ENCODE data around the gene MRPL14.
"Not testable (repeated sequence)": the region's sequence is repeated elsewhere in the genome, so short reads cannot be mapped to it uniquely, and the experiment has no call there.

The MRPL14 gene

DNA sequence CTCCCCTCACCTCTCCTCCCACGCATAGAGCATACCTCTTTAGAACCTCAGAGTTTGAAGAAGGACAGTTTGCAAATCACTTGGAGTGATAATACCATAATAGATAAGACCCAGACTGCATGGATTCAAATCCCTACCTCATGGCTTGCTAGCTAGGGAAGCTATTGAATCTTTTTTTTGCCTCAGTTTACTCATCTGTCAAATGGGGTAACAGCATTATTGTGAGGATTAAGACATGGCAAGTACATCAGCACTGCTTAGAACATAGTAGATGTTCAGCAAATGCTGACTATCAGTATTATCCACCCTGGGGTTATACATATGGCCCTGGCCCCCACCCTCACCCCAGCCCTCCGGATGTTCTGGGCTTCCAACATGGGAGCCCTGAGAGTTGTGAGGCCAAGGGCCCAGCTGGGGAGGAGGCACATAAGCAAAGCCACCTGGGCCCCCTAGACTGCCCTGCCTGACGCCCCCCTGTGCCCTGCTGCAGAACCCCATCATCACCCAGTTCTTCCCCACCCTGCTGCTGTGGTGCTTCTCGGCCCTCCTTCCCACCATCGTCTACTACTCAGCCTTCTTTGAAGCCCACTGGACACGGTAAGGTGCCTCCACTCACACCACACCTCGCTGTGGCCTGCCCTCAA lies 22.2 kb upstream of the MRPL14 start:
- no peak for DNase-seq

DNA sequence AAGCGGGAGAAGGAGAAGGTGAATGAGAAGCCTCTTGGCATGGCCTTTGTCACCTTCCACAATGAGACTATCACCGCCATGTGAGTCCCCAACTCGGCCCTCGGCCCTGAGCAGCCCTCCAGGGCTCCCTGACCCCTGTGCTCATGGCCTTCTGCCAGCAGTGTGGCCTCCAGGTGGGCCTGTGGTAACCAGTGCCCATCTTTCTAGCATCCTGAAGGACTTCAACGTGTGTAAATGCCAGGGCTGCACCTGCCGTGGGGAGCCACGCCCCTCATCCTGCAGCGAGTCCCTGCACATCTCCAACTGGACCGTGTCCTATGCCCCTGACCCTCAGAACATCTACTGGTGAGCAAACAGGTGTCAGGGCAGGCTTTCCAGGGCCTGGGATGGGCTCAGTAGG lies 21.1 kb upstream of the MRPL14 start:
- DNase-seq: no peak

DNA sequence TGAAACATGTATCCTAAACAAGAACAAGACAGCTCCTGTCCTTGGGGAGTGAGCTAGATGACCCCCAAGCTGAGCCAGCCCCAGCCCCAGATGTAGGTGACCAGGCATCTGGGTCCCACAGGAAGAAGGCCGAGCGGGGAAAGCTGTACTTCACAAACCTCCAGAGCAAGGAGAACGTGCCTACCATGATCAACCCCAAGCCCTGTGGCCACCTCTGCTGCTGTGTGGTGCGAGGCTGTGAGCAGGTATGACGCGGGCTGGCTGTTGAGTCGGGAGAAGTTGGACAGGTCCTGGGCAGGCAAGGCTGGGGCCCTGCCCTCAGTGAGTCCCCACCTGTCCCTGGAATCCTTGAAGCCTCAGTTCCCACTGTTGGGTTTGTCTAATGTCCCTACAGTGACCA lies 20.0 kb upstream of the MRPL14 start:
- no peak for DNase-seq

DNA sequence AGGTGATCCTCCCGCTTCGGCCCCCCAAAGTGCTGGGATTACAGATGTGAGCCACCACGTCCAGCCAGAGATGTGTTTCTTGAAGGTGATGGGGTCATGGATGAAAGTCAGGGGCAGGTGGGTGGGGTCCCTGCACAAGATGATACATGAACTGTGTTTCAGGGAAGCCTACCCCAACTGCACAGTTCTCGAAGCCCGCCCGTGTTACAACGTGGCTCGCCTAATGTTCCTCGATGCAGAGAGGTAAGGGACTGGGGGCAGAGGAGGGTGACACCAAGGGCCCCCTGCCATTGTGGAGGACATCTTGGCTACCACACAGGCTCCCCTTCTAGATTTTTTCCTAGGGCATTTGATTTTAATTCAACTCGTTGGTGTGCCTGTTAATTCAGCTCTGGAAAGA lies 19.4 kb upstream of the MRPL14 start:
- DNase-seq: no peak

DNA sequence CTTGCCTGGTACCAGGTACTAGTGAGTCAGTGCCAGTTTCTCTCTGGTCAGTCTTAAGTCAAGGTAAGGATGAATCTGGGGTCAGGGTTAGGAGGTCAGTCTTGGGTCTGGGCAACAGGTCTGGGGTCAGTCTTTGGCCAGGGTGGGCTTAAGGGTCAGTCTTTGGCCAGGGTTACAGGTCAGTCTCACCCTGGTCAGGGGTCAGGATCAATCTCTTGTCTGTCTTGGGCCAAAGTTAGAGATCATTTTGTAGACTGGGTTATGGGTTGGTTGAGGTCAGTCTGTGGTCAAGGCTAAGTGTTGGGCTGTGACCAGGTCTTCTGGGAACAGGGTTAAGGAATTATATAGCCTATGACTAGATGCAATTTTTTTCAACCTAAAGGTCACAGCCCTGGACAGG lies 18.6 kb upstream of the MRPL14 start:
- no peak for DNase-seq

DNA sequence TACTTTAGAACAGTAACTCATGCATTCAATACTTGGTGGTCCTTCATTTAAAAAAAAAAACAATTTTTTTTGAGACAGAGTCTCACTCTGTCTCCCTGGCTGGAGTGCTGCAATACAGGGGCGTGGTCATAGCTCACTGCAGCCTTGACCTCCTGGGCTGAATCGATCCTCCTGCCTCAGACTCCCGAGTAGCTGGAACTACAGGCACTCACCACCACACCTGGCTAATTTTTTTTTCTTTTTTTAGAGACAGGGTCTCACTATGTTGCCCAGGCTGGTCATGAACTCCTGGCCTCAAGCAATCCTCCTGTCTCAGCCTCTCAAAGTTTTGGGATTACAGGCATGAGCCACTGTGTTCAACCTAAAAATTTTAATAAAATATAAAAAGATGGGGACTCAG lies 17.3 kb upstream of the MRPL14 start:
- not testable (repeated sequence) for DNase-seq

DNA sequence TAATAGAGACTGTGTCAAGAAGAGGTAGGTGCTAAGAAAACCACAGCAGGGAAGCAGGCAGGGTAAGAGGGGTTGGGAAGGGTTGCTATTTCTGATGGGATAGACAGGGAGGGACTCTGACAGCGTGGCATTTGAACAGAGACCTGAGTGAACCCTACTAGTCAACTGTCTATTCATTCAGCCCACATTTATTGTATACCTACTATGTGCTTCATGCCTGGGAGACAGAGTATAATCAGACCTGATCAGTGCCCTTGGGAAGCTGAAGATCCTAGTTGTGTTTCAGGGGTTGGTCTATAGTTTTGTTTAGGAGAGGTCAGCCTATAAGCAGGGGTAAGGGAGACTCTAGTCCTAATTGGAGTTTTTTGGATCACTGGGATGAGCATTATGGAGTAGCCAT lies 16.5 kb upstream of the MRPL14 start:
- DNase-seq: no peak

DNA sequence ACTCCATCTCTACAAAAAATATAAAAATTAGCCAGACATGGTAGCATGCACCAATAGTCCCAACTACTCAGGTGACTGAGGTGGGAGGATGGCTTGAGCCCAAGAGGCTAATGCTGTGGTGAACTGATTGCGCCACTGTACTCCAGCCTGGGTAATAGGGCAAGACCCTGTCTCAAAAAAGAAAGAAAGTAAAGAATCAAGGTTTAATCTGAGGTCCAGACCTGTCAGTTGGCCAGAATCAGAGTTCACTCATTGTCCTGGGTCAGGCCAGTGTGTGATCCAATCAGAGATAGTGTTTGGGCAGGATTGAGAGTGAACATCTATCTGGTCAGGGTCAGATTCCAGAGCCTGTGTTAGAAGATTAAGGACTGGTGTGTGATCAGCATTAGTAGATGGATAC lies 15.6 kb upstream of the MRPL14 start:
- no peak for DNase-seq

DNA sequence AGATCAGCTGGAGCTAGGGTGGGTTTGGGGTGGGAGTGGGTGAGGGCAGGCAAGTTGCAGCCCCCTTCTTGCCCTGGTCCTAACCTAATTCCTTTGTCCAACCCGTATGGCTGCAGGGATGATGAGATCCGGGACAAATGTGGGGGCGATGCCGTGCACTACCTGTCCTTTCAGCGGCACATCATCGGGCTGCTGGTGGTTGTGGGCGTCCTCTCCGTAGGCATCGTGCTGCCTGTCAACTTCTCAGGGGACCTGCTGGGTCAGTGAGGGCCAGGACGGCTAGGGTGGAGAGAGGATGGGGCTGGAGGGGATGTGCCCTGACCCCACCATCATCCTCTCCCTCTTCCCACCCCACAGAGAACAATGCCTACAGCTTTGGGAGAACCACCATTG lies 12.1 kb upstream of the MRPL14 start:
- DNase-seq: no peak

DNA sequence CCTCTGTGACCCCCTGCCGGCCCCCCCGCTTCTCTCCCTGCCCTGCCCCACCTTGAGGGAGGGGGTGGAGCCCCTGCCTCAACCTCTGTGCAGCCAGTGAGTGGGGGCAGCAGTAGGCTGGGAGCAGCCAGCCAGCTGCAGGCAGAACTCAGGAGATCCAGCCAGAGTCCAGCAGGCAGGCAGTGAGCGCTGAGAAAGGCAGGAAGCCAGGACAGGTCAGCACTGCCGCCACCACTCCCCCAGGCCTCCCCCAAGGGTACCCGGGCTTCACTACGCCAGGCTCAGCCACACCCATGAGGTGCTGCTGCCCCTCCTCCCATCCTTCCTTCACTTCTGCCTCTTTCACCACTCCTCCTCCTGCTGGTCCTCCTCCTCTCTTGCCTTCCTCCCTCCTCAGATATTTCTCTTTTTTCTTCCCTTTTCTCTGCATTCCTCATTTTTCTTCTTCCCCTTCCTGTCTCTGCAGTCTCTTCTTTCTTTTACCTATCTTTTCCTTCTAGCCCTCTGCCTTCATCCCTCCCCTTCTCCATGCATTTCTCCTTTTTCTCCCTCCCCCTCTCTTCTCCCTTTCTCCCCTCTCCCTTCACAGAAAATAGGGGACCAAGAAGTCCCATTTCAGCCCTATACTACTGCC lies 11.6 kb upstream of the MRPL14 start:
- no peak for DNase-seq

DNA sequence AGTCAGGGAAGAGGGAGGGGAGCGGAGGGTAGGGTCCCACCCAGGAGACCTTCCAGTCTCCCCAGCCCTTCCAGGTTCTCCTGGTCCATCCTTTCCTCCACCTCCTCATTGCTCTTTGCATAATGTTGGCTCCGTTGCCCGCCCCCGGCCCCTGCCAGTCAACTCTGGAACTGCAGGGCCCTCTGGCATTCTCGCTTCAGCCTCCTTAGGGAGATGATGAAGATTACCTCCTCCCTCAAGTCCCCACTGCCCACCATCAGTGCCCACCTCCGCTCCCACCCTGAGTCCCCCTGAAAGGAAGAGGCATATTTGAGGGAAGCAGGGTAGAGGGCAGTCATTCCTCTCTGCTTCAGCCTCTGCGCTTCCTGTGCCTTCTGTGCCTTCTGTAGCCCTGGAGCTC lies 8.6 kb upstream of the MRPL14 start:
- DNase-seq: no peak

DNA sequence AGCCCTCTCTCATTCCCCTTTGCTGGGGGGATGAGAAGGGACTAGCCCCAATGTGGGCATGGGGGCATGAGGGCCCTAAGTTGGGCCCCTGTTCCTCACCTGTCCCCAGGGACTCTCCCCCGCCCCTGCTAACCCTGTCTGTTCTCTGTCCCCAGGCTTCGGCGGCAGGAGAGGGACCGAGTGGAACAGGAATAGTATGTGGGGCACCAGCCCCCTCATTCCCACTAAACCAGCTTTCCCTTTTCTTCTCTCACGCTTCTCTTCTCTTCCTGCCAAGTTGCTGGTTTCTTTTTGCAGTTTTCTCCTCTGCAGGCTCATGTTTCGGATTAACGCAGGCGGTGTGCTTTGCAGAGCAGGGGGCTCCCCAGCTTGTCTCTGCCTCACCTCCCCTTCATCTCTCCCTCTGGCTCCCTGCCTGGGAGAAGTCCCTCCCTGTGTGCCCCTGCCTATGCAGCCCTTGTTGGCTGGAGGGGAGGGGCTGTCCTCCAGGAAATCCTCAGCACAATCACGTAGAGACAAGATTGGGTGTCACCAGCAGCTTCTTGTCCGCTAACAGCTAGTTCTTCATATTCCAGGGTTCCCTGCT lies 8.0 kb upstream of the MRPL14 start:
- no peak for DNase-seq

DNA sequence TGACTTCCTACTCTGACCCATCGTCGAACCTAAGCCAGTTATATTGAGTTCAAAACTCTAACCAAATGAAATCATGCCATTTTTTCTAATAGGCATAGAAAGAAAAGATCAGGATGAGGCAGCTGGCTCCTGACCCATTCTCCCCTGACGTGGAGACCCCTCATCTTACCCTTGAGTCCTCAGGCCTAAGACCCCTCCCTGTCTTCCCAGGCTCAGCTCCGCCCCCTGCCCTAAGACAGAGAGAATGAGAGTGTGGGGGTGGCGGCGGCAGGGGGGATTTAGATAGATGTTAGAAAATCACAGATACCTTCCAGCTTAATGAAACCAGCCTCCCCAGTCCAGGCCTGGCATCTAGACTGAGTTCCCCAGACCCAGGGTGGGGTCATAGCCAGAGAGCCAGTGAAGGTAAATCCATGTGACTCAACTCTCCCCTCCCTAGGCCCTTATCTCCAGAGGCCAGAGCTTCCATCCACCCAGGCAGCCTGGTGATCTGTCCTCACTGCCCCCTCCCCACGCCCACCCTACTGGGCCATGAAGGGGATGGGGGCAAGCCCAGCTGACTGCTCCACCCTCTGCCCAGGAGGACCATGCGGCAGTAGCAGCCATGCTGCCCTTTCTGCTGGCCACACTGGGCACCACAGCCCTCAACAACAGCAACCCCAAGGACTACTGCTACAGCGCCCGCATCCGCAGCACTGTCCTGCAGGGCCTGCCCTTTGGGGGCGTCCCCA lies 6.9 kb upstream of the MRPL14 start:
- DNase-seq: no peak

DNA sequence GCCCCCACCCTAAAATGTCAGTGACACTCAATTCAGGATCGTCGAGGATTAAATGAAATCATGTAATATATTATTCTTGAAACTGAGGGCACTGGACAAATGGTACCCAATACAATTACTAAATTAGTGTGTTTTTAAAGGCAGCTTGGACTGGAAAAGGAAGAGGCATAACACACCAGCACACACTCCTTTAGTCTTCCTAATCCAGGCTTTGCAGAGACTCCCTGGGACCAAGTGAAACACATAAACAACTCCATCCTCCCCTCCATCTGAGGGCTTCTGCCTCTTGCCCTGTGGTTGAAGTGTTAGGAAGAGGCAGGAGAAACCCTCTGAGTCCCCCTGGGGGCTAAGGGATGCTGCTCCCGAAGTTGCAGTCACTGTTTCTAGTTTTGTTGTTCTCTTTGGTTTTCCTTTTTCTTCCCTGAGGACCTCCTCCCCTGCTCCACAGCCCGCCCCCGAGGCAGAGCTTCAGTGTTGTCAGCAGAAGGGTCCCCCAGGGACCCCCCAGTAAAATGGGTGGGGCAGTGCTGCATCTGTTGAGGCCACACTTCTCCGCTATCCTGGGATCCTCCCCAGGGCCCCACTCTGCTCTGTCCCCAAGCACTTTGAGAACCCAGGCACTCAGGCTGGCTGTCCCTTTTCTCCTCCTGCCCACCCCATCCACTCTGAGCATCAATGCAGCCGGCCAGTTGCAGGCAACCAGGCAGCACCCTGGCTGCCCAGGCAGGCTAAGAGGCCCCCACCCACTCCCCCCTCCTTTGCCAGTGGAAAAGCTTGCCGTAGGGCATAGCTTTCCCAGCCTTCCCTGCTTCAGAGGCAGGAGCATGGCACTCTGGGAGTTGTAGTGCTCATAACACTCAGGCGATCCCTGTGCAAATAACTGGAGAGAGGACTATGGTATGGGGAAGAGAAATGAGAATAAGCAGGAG lies 6.0 kb upstream of the MRPL14 start:
- no peak for DNase-seq

DNA sequence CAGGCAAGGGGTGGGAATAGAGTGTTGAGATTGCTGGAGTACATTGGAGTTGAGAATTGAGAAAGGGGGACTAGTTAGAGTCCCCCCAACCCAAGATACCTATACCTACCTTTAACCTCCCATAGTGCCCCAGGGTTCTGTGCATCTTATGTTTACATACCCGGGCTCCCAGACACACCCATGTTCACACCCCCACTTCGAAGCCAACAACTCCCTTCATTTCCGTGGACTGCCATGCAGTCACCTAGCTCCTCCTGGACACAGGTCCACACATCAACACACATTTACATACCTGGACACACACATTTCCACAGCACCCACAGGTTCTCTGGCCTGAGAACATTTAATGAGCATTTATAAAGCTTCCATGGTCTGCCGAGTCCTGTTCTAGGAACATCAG lies 5.2 kb upstream of the MRPL14 start:
- DNase-seq: no peak

DNA sequence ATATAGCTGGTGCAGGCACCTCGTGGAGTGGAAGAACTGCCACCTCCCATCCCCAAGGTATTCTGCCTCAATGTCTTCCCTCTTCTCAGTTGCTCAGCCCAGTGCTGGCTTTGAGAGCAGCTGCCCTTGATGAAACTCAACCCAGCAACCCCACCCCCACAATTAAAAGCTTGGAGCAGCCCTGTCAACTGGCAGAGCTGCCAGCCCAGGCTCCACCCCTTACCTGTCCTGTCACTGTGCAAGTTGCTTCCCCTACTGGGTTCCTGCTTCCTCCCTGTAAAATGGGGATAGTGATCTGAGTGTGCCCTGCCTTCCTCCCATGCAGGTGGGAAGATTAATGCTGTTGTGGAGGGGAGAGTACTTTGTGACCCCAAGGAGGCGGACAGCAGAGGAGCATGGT lies 4.6 kb upstream of the MRPL14 start:
- no peak for DNase-seq

DNA sequence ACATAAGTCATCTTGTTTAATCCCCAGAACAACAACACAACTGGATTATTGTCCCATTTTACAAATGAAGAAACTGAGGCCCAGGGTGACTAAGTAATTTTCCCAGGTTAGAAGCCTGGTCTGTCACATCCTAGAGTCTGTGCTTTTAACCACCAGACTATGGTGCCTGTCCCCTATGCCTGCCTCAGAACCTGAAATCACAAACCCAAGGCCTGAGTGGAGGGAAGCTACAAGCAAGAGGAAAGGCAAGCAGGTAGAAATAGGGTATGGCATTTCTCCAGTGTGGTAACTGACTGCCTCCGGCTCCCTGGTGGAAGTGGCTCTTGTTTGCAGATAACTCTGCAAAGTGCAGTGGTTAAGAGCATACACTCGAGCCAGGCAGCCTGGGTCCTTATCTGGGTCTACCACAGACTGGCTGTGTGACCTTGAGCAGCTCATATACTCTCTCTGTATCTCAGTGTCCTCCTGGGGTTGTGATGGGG lies 2.6 kb upstream of the MRPL14 start:
- DNase-seq: no peak

DNA sequence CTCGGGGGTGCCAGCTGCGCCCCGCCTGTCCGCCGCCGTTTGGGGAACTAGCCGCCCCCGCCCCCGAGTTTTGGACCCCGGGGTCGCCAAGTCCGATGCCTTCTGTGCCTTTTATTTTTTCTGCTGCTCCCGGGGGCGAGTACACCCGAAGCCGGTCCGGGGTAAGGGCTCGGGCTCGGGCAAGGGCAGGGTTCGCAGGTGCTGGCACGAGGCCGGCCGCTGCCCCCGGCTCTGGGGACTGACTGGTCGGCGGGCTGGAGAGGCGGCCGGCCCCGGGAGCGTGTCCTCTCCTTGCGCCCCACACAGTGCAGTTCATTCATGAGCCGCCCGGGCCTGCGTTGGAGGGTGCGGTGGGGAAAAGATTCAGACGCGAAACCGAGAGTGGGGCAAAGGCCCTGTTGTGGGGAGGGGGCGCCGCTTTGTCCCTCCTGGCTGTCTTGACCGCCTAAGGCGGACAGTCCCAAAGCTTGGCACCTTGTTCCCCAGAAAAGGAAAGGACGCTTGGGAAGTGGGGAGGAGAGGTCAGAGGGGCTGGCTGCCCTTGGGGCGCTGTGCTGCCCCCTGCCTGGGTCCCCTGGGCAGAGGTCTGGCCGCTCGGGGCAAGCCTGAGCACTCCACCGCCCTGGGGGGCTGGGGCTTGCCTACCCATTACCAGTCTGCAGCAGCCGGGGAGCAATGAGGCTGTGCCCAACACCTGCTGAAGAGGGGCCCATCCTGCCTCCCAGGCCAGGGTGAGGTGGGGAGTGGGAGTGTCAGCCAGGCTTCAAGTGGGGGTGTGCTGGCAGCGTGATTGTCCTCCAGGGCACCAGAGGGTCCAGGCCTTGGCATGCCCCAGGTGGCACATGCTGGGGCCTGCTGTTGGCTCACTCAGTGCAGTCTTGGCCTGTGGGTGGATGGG lies 1.0 kb upstream of the MRPL14 start:
- DNase-seq: peak; percentile 40

DNA sequence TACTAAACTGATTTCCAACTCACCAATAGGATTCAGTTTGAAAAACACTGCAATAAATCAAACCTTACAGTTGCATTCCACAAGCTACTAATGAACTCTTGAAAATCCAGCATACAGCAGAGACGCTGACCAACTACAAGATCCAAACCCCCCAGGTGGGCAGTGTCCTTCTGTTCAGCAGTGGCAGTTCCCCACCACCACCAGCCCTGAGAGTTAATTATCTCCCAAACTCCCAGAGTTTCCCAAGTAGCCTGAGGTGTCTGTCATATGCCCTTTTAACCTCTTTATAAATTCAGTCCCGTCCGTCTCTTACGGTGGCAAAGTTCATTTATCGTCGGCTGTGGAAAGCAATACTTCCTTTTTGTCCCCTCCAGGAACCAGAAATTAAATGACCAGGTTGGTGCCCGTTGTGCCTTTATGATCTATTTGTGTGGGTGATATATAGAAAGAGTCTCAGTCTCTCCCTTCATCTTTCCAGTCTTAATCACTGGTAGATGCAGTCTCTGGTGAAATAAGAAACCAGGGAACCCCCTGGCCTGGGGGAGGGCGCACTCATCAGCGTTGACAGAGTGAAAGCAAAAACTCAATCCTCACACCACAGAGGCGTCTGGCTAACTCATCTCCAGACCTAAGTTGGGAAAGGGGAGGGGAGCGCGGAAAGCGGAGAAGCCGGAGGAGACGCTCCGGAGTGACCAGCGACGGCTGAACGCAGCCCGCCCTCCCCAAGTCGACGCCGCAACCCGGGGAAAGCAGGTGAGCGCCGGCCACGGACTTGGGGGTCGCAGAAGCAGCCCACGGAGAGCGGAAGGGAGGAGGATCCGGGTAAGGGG lies 717 bp downstream of the MRPL14 start:
- peak; percentile 95 for DNase-seq

DNA sequence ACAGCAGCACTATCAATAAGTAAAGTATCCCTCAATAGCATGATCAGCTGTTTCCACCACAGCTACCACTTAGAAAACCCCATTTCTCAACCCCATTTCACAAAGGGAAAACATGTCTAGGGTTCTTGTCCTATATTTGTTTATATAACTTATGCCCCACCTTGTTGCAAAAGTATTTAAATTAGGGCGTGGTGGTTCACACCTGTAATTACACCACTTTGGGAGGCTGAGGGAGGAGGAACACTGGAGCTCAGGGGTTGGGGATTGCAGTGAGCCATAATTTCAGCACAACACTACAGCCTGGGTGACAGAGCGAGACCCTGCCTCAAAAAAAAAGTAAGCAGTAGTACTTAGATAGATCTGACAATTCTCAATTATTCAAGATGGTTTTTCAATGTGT lies 3.7 kb downstream of the MRPL14 start:
- DNase-seq: no peak

DNA sequence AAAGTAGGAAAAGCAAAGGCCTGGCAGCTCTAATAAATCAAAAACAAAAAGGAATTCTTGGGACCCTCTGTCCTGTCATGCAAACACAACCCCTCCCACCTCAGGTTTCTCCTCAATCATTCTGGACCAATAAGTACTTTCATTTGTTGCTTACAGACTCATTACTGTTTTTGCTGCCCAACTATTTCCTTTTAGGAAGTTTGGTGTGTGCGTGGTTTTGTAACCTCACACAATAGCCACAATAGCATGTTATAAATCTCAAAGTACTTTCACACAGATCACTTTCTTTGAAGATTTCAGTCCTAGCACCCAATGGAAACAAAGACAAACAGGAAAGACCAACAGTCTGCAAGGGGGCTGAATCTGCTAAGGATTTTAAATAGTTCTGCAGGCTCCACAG lies 4.5 kb downstream of the MRPL14 start:
- peak; percentile 28 for DNase-seq
